H9 (cell line): ENCODE data around the gene HYAL2. TPM values are rescaled to one million over a fixed set of nuclear protein-coding genes. Genes with fewer than 3 reads are reported as not detected.

Experiments used
- DNase-seq: peaks from one replicate; pipeline ENCODE4 v3.0.0-alpha.2; 2017
- H2AFZ ChIP-seq: one replicate; pipeline ENCODE4 v1.6.1; 2013; ENCODE audit warnings: mild to moderate bottlenecking, low read length, control low read depth, moderate library complexity
- H2AK5ac ChIP-seq: 2 replicates; pipeline ENCODE4 v1.6.1; 2013; ENCODE audit warnings: low read length, control low read depth, mixed read lengths; ENCODE audit not compliant: insufficient read length
- H2BK120ac ChIP-seq: one replicate; pipeline ENCODE4 v1.6.1; 2013; ENCODE audit warnings: low read depth, mild to moderate bottlenecking, low read length, control low read depth, inconsistent platforms; ENCODE audit not compliant: poor library complexity, severe bottlenecking
- H2BK12ac ChIP-seq: 2 replicates; pipeline ENCODE4 v1.6.1; 2013; ENCODE audit warnings: low read length, control low read depth, mixed read lengths, low read depth; ENCODE audit not compliant: insufficient read length
- H2BK15ac ChIP-seq: 2 replicates; pipeline ENCODE4 v1.6.1; 2013; ENCODE audit warnings: low read depth, low read length, control low read depth
- H2BK20ac ChIP-seq: one replicate; pipeline ENCODE4 v1.6.1; 2013; ENCODE audit warnings: low read depth, mild to moderate bottlenecking, low read length, control low read depth, inconsistent platforms; ENCODE audit not compliant: poor library complexity, severe bottlenecking
- H2BK5ac ChIP-seq: 2 replicates; pipeline ENCODE4 v1.6.1; 2013; ENCODE audit warnings: low read length, control low read depth, mixed read lengths; ENCODE audit not compliant: insufficient read length
- H3K14ac ChIP-seq: 2 replicates; pipeline ENCODE4 v1.6.1; 2013; ENCODE audit warnings: low read length, control low read depth; ENCODE audit not compliant: insufficient read depth
- H3K18ac ChIP-seq: 2 replicates; pipeline ENCODE4 v1.6.1; 2013; ENCODE audit warnings: low read depth, mild to moderate bottlenecking, mixed read lengths, low read length, control low read depth; ENCODE audit not compliant: insufficient read length
- H3K23ac ChIP-seq: 2 replicates; pipeline ENCODE4 v1.6.1; 2013; ENCODE audit warnings: low read length, control low read depth, mixed read lengths, low read depth; ENCODE audit not compliant: insufficient read length
- H3K23me2 ChIP-seq: 2 replicates; pipeline ENCODE4 v1.6.1; 2013; ENCODE audit warnings: low read depth, mild to moderate bottlenecking, mixed read lengths, low read length, control low read depth; ENCODE audit not compliant: insufficient read length, poor library complexity, severe bottlenecking
- H3K27ac ChIP-seq: 2 replicates; pipeline ENCODE4 v1.5.1; 2013; ENCODE audit warnings: low read length, control low read depth, mixed read lengths, low read depth; ENCODE audit not compliant: insufficient read length
- H3K27me3 ChIP-seq: 2 replicates; pipeline ENCODE4 v1.6.1; 2013; ENCODE audit warnings: low read length, control low read depth, inconsistent platforms; ENCODE audit not compliant: insufficient read depth
- H3K4ac ChIP-seq: 2 replicates; pipeline ENCODE4 v1.6.1; 2013; ENCODE audit warnings: low read depth, mild to moderate bottlenecking, control low read depth, inconsistent platforms, low read length, moderate library complexity
- H3K4me1 ChIP-seq: 2 replicates; pipeline ENCODE4 v1.6.1; 2013; ENCODE audit warnings: low read length, control low read depth, inconsistent platforms; ENCODE audit not compliant: insufficient read depth
- H3K4me2 ChIP-seq: 2 replicates; pipeline ENCODE4 v1.6.1; 2013; ENCODE audit warnings: low read length, control low read depth, mixed read lengths; ENCODE audit not compliant: insufficient read length, insufficient read depth
- H3K56ac ChIP-seq: 2 replicates; pipeline ENCODE4 v1.6.1; 2013; ENCODE audit warnings: low read depth, mild to moderate bottlenecking, mixed read lengths, low read length, control low read depth; ENCODE audit not compliant: insufficient read length
- H3K79me1 ChIP-seq: 2 replicates; pipeline ENCODE4 v1.6.1; 2013; ENCODE audit warnings: low read depth, mild to moderate bottlenecking, moderate library complexity, low read length, control low read depth, inconsistent platforms; ENCODE audit not compliant: insufficient read depth, poor library complexity, severe bottlenecking
- H3K79me2 ChIP-seq: 2 replicates; pipeline ENCODE4 v1.6.1; 2013; ENCODE audit warnings: low read length, control low read depth, inconsistent platforms; ENCODE audit not compliant: insufficient read depth
- H3K9ac ChIP-seq: 2 replicates; pipeline ENCODE4 v1.6.1; 2013; ENCODE audit warnings: low read length, control low read depth, mixed read lengths; ENCODE audit not compliant: insufficient read length; ENCODE audit errors: extremely low read depth
- H3K9me3 ChIP-seq: one replicate; pipeline ENCODE4 v1.6.1; 2013; ENCODE audit warnings: low read depth, low read length, inconsistent platforms; ENCODE audit not compliant: control insufficient read depth
- H3T11ph ChIP-seq: one replicate; pipeline ENCODE4 v1.6.1; 2013; ENCODE audit warnings: mild to moderate bottlenecking, low read length, control low read depth, inconsistent platforms
- H4K20me1 ChIP-seq: one replicate; pipeline ENCODE4 v1.6.1; 2013; ENCODE audit not compliant: control insufficient read depth, insufficient read length, insufficient read depth
- H4K5ac ChIP-seq: 2 replicates; pipeline ENCODE4 v1.6.1; 2013; ENCODE audit warnings: low read depth, mild to moderate bottlenecking, mixed read lengths, low read length, control low read depth; ENCODE audit not compliant: insufficient read length
- H4K8ac ChIP-seq: replicated peaks from 2 replicates; pipeline ENCODE4 v1.6.1; 2013; ENCODE audit warnings: low read length, control low read depth, mixed read lengths, low read depth; ENCODE audit not compliant: insufficient read length
- H4K91ac ChIP-seq: 2 replicates; pipeline ENCODE4 v1.6.1; 2013; ENCODE audit warnings: low read depth, mild to moderate bottlenecking, moderate library complexity, mixed read lengths, low read length, control low read depth; ENCODE audit not compliant: insufficient read length
- H3K27ac Mint-ChIP-seq, 3 experiments: 2 replicates in 2 of 3; 3 replicates in 1 of 3; pipeline ENCODE4 v1.8.0; 2020 to 2021; ENCODE audit warnings: mixed read lengths in 3 of 3, mild to moderate bottlenecking in 1 of 3, moderate library complexity in 1 of 3
- H3K27me3 Mint-ChIP-seq: 2 replicates; pipeline ENCODE4 v1.8.0; 2021; ENCODE audit warnings: low read depth, mild to moderate bottlenecking, moderate library complexity, mixed read lengths
- H3K36me3 Mint-ChIP-seq, 3 experiments: 2 replicates in 2 of 3; 3 replicates in 1 of 3; pipeline ENCODE4 v1.8.0; 2020 to 2021; ENCODE audit warnings: low read depth in 3 of 3, mixed read lengths in 3 of 3; ENCODE audit not compliant: insufficient read depth in 1 of 3
- H3K4me1 Mint-ChIP-seq, 2 experiments: 2 replicates each; pipeline ENCODE4 v1.8.0; 2020; ENCODE audit warnings: mixed read lengths in 2 of 2
- H3K4me3 Mint-ChIP-seq, 2 experiments: 2 replicates in 1 of 2; 3 replicates in 1 of 2; pipeline ENCODE4 v1.8.0; 2020 to 2021; ENCODE audit warnings: mild to moderate bottlenecking in 2 of 2, mixed read lengths in 2 of 2, moderate library complexity in 1 of 2
- H3K9me3 Mint-ChIP-seq, 2 experiments: 2 replicates in 1 of 2; 3 replicates in 1 of 2; pipeline ENCODE4 v1.8.0; 2020; ENCODE audit warnings: mild to moderate bottlenecking in 2 of 2, mixed read lengths in 2 of 2, moderate library complexity in 1 of 2
- WGBS: extraction: QIAGEN DNeasy Blood & Tissue Kit; methylation state at CpG from one replicate; pipeline ENCODE4 v1.1.7; 2013; ENCODE audit warnings: missing lambda C conversion rate, low lambda C conversion rate, mixed read lengths; ENCODE audit not compliant: insufficient read length; ENCODE audit errors: extremely low coverage; 5-methylcytosine and 5-hydroxymethylcytosine counted together
- total RNA-seq: library from RNA; stranded (reverse); gene quantifications from 2 replicates; pipeline ENCODE4 v1.2.1, GENCODE V29; 2021
- TF ChIP-seq, protein P1 (sequence below): fragments of 200-600 bp; sonication (generic); conservative IDR thresholded peaks from 3 replicates; pipeline ENCODE4 v1.8.0; 2021; ENCODE audit warnings: antibody characterized with exemption, mild to moderate bottlenecking

Gene HYAL2
- total RNA-seq, 1 experiment from 2014 or later = 51.9 TPM

DNA sequence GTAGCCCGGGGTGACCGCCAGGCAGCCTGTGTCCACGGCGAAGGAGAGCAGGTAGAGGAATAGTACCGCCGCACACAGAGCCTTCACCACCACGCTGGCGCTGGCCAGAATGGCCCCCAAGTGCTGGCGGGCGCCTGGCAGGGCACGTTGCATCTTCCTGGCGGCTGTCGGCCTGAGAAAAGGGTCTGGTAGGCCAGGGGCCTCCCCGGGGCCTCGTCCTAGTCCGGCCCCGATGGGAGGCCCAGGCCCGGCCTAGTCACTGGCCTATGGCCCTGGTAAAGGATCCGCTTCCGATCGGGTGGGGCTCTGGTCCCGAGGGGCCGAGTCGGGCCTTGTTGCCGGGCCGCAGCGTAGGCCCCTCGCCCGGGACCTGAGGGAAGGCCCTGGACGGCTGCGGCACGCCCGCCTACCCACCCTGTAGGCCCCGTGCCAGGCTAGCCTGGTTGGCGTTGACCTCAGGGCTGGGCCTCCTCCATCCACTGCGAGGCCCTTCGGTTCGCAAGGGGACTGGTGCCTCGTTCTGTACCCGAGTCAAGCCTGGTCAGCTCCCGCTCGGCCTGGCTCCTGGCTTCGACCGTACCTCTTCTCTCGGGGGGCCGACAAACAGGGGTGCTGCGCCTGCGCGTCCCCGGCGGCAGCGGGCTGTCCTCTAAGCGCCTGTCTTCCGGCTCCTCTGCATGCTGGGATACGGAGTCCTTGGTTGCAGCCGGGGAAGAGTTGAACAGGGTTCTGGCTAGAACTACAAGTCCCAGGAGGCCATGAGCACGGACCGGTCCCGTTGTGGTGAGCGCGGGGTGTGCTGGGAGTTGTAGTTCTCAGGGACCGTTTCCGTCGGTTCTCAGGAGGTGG lies 36.6 kb upstream of the HYAL2 start, which contains the start of gene TMEM115:
Gene TMEM115, minus strand, starts transcription at position 611 of the 849 bp plus-strand sequence. Its CDS starts 458 bp downstream, at position 153.
- Histone ChIP-seq H3K23ac (no peak within 1 kb of the TSS), H3K4me1 (peaks cover 4% of the 10 kb centered on the region; the same call in 1 of the 2 replicates), H4K8ac (no peak within 1 kb of the TSS), H3K27ac (no peak within 1 kb of the TSS), H2BK20ac (no peak within 1 kb of the TSS), H3K23me2 (peaks cover 5% of the 10 kb centered on the region), H3K79me1 (peaks cover 6% of the 10 kb centered on the region), H3K79me2 (peaks cover 9% of the 10 kb centered on the region; the same call in 1 of the 2 replicates), H3K9me3 (no peaks in the 10 kb centered on the region), H3T11ph (no peak within 1 kb of the TSS), H3K4ac (no peak within 1 kb of the TSS), H2AK5ac (no peak within 1 kb of the TSS), H3K9ac (peak within 1 kb of the TSS; percentile 86), H2BK12ac (no peak within 1 kb of the TSS), H2AFZ (peak within 1 kb of the TSS; percentile 26), H4K91ac (no peak within 1 kb of the TSS), H2BK5ac (no peak within 1 kb of the TSS), H4K5ac (no peak within 1 kb of the TSS), H3K14ac (no peak within 1 kb of the TSS; the same call in 1 of the 2 replicates), H3K18ac (no peak within 1 kb of the TSS), H3K4me2 (peak within 1 kb of the TSS; percentile 80), H2BK120ac (no peak within 1 kb of the TSS), H3K27me3 (no peaks in the 10 kb centered on the region), H3K56ac (no peak within 1 kb of the TSS), H2BK15ac (no peak within 1 kb of the TSS), H4K20me1 (no peaks in the 10 kb centered on the region)
- Mint-ChIP-seq H3K27me3 (peaks cover 14% of the 10 kb centered on the region), H3K4me3 (peak within 1 kb of the TSS; percentile 91 to 95), H3K9me3 (no peaks in the 10 kb centered on the region; a peak in 1 of 5 replicates), H3K4me1 (peaks cover 28 to 31% of the 10 kb centered on the region in 2 experiments), H3K36me3 (peaks cover 13 to 23% (median 21%) of the 10 kb centered on the region in 3 experiments), H3K27ac (peak within 1 kb of the TSS; percentile 39 to 97 (median 94); a peak in 6 of 7 replicates)
- WGBS = no CpG with 5 or more reads among the region's 64 CpGs
- DNase-seq = peak; percentile 99
- TF ChIP-seq, protein P1, sequence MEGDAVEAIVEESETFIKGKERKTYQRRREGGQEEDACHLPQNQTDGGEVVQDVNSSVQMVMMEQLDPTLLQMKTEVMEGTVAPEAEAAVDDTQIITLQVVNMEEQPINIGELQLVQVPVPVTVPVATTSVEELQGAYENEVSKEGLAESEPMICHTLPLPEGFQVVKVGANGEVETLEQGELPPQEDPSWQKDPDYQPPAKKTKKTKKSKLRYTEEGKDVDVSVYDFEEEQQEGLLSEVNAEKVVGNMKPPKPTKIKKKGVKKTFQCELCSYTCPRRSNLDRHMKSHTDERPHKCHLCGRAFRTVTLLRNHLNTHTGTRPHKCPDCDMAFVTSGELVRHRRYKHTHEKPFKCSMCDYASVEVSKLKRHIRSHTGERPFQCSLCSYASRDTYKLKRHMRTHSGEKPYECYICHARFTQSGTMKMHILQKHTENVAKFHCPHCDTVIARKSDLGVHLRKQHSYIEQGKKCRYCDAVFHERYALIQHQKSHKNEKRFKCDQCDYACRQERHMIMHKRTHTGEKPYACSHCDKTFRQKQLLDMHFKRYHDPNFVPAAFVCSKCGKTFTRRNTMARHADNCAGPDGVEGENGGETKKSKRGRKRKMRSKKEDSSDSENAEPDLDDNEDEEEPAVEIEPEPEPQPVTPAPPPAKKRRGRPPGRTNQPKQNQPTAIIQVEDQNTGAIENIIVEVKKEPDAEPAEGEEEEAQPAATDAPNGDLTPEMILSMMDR = no peak
